ENCODE data around the gene SLC25A19.
A peak's percentile ranks its signal among the peaks of the same experiment; 100 is the strongest.
"Not testable (repeated sequence)": the region's sequence is repeated elsewhere in the genome, so short reads cannot be mapped to it uniquely, and the experiment has no call there.

Gene SLC25A19

DNA sequence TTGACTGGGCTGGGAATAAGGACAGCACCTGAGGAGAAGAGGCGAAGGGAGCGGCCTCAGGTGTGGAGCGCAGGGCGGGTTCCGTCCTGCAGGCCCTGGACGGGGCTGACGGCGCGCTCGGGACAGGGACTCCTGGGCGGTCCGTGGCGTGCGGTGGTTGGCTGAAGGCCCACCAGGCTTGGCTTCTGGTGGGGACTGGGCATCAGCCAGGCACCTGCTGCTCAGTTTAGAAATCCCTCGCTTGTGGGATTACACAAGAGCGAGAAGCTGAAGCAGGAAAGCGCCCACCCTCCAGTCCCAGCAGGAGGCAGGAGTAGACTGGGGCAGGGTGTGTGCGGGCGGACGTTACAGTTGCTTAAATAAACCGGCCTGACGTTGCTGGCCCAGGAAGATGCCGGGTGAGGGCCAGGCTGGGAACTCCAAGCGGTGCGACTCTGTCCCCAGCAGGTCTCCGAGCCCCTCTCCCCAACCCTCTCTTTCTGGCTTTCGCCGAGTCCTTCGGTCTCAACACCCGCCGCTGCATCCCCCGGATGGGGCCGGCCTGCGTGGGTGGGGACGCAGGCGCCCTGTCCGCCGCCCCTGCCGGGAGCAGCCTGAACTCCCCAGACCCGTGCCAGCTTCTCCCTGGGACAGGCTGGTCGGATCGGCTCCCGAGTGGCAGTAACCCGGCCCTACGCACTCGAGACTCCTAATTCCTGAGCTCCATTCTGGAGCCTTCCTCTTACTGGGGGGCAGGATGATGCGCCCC lies 18.8 kb downstream of the SLC25A19 start:
- FAIRE-seq = peak; percentile 63
- peak; percentile 47 for DNase-seq (ENCODE audit: extremely low spot score, insufficient read length, low read depth)

DNA sequence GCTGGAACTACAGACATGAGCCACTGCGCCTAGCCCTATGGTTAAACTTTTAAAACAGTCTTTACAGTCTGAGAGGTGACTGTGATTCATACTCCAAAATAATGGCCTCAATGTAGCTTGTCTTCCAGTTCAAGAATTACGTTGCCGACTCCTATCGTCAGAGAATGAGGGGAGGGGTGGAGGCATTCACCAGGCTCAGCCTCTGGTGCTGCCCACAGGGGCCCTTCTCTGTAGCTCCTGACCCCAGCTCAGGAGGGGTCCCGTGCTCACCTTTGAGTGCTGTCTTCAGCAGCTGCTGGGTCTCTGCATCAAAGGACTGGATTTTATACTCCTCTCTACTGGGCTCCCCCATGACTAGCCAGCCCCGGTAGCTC lies 19.4 kb downstream of the SLC25A19 start:
- DNase-seq (ENCODE audit: extremely low spot score, insufficient read length, low read depth) = no peak
- FAIRE-seq = no peak

DNA sequence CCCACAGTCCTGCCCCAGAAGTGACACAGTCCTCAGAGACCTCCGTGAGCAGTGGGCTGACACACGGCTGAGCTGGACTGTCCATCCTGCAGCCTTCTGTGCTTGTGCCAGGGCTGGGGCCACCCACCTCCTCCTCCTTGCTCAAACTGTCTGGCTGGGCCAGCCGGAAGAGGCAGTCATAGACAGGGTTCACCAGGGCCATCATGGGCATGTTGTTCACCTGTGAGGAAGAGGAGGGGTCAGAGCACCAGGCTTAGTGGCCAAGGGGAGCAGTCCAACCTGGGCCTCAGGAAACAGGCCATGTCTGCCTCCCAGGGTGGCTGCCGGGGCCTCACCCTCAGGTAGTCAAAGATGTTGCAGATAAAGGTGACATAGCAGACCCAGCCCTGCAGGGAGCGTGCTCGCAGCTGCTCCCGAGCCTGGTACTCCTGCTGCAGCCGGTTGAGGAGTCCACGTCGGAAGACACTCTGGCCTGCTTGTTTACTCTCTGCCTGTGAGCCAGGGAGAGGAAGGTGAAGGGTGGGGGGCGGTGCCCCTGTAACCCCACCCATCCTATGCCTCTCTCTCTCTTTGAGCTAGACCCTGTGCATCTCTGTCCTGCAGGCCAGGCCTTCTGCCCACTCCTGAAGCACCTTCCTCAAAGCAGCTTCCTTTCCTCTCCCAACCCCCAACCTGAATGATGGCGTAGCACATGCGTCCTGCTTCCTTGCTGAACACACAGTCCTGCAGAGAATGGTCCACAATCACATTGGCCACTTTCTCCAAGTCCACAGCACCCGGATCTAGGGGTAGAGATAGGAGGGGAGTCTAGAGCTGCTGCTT lies 21.6 kb downstream of the SLC25A19 start:
- FAIRE-seq = no peak

DNA sequence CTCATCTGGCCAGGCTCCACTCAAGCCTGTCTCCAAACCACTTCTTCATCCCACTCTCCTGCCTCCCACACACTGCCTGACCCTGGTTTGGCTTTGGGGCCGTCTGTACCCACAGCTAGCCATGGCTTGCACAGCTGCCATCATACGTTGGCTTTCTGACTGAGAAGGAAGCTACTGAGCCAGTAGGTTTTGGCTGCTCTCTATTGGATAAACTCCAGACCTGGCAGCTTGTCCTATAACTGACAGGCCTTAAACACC lies 22.2 kb downstream of the SLC25A19 start:
- FAIRE-seq (no peak), DNase-seq (ENCODE audit: extremely low spot score, insufficient read length, low read depth) (no peak)

More for the DNA sequence above, 21.6 kb downstream of the SLC25A19 start:
- no peak for DNase-seq (ENCODE audit: extremely low spot score, insufficient read length, low read depth)

- no peak for FAIRE-seq
- DNase-seq (ENCODE audit: extremely low spot score, insufficient read length, low read depth) = no peak
Observed at GRCh38 chr17:75266316-75267152, 22.7 kb downstream of the SLC25A19 start.

- no peak for DNase-seq (ENCODE audit: extremely low spot score, insufficient read length, low read depth)
- FAIRE-seq = no peak
Observed at GRCh38 chr17:75265614-75266315, 23.5 kb downstream of the SLC25A19 start.

DNA sequence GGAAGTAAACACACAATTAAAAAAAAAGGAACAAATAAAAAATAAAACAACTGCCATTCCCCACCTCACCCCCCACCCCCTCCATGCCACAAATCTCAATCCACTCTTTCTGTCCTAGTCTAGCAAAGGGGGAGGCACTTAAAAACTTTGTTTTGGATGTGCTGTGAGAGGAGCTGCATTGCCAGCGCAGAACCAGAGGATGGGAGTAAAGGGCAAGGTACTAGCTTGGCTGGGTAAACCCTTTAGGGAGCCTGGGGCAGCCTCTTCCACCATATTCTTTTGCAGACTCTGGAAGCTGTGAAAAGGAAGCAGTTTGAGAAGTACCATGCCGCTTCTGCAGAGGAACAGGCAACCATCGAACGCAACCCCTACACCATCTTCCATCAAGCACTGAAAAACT lies 26.2 kb downstream of the SLC25A19 start:
- FAIRE-seq = no peak
- no peak for DNase-seq (ENCODE audit: extremely low spot score, insufficient read length, low read depth)

DNA sequence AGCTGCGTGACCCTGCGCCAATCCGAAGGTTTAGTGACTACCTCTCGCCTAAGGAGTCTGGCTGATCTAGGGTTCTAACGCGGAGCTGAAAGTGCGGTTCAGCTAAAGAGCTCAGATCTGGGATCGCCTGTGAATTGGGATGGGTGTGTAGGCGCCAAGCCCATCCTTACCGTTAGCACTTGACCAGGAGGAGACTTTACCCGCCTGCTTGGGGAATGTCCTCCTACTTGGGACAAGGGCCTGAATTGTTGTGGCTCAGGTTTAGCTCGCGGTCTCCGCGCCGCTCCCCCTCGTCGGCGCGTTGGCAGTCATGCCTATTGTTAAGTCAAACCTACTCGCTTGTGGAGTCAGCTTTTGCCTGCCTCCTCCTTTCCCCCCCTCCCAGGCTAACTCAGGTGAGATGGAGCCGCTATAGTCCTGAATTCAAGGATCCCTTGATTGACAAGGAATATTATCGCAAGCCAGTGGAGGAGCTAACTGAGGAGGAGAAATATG lies 27.1 kb downstream of the SLC25A19 start:
- FAIRE-seq (no peak), DNase-seq (ENCODE audit: extremely low spot score, insufficient read length, low read depth) (no peak)

- FAIRE-seq (peak; percentile 89), DNase-seq (ENCODE audit: extremely low spot score, insufficient read length, low read depth) (peak; percentile 91)
Observed at GRCh38 chr17:75261336-75262111, 27.7 kb downstream of the SLC25A19 start, which contains the start of the genes GGA3 and MRPS7. GGA3 (minus strand) TSS chr17:75261606; CDS start chr17:75261587, 19 bp downstream. MRPS7 (plus strand) TSS chr17:75261879; CDS start chr17:75261901, 22 bp downstream.

GRCh38 chr17:75260641-75261335 lies 28.4 kb downstream of the SLC25A19 start:
- DNase-seq (ENCODE audit: extremely low spot score, insufficient read length, low read depth) (no peak), FAIRE-seq (no peak)

- DNase-seq (ENCODE audit: extremely low spot score, insufficient read length, low read depth); FAIRE-seq: not testable (repeated sequence)
Observed at GRCh38 chr17:75257228-75257627, 32.0 kb downstream of the SLC25A19 start.

DNA sequence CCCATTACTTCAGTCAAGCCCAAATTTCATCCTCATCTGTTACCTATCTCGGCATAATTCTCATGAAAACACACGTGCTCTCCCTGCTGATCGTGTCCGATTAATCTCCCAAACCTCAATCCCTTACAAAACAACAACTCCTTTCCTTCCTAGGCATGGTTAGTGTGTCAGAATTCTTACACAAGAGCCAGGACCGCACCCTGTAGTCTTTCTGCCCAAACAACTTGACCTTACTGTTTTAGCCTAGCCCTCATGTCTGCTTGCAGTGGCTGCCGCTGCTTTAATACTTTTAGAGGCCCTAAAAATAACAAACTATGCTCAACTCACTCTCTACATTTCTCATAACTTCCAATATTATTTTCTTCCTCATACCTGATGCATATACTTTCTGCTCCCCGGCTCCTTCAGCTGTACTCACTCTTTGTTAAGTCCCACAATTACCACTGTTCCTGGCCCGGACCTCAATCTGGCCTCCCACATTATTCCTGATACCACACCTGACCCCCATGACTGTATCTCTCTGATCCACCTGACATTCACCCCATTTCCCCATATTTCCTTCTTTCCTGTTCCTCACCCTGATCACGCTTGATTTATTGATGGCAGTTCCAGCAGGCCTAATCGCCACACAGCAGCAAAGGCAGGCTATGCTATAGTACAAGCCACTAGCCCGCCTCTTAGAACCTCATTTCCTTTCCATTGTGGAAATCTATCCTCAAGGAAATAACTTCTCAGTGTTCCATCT lies 33.1 kb downstream of the SLC25A19 start:
- FAIRE-seq; DNase-seq (ENCODE audit: extremely low spot score, insufficient read length, low read depth): not testable (repeated sequence)

- DNase-seq (ENCODE audit: extremely low spot score, insufficient read length, low read depth) (no peak), FAIRE-seq (no peak)
Observed at GRCh38 chr17:75252039-75252816, 37.0 kb downstream of the SLC25A19 start.

GRCh38 chr17:75250009-75250471 lies 39.2 kb downstream of the SLC25A19 start:
- no peak for DNase-seq (ENCODE audit: extremely low spot score, insufficient read length, low read depth)
- peak; percentile 92 for FAIRE-seq

GRCh38 chr17:75249564-75249963 lies 39.7 kb downstream of the SLC25A19 start:
- no peak for DNase-seq (ENCODE audit: extremely low spot score, insufficient read length, low read depth)
- peak; percentile 35 for FAIRE-seq

- DNase-seq (ENCODE audit: extremely low spot score, insufficient read length, low read depth) = no peak
- FAIRE-seq = no peak
Observed at GRCh38 chr17:75246404-75246803, 42.8 kb downstream of the SLC25A19 start.

DNA sequence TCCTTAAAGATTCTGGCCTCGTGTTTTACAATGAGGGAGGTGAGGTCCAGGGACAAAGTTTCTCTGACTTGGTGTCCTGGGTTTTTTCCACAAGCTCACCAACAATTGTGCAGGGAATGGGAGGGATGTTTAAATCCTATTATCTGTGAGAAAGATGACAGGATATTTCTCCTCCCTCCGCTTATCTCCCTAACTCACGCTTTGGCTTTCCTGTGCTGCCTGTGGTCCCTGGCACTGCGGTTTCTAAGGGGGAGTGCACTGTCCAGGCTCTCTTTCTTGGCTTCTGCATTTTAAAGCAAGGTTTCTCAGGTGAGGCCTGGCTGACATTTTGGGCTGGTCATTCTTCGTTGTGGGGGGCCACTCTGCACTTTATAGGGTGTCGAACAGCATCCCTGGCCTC lies 44.2 kb downstream of the SLC25A19 start:
- DNase-seq (ENCODE audit: extremely low spot score, insufficient read length, low read depth) = no peak
- peak; percentile 24 for FAIRE-seq
